ENCODE measurements around the gene TUBGCP6.

GRCh38 chr22:50255099-50255498 lies 10.3 kb upstream of the TUBGCP6 start:
- TF ChIP-seq EZH2 (IDR thresholded peaks at IDR 0.05; ENCODE audit: low read depth, unreplicated experiment): no peak
- TF ChIP-seq, protein P1, sequence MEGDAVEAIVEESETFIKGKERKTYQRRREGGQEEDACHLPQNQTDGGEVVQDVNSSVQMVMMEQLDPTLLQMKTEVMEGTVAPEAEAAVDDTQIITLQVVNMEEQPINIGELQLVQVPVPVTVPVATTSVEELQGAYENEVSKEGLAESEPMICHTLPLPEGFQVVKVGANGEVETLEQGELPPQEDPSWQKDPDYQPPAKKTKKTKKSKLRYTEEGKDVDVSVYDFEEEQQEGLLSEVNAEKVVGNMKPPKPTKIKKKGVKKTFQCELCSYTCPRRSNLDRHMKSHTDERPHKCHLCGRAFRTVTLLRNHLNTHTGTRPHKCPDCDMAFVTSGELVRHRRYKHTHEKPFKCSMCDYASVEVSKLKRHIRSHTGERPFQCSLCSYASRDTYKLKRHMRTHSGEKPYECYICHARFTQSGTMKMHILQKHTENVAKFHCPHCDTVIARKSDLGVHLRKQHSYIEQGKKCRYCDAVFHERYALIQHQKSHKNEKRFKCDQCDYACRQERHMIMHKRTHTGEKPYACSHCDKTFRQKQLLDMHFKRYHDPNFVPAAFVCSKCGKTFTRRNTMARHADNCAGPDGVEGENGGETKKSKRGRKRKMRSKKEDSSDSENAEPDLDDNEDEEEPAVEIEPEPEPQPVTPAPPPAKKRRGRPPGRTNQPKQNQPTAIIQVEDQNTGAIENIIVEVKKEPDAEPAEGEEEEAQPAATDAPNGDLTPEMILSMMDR (conservative IDR thresholded peaks at IDR 0.05; ENCODE audit: low read depth in 2 of 2): no peak
